Measurements from ENCODE around the gene ATG101.

DNA sequence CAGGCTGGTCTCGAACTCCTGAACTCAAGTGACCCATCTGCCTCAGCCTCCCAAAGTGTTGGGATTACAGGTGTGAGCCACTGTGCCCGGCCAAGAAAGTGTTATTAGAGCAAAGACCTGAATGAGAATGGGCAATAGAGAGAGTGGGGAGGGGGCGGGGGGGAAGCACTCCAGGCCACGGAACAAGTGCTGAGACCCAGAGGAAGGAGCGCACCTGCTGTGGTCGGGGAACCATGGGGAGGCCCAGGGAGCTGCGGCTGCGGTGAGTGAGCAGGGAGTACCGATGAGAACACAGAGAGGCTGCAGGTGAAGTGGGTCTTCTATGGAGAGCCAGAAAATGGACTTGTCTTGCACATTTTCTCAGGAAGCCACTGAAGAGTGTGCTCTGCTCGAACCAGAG, 20.5 kb downstream of the ATG101 start:
- TF ChIP-seq POLR2AphosphoS5 (IDR thresholded peaks at IDR 0.05; ENCODE audit: borderline replicate concordance, low read depth, low read length), result no peak
- no peak for TF ChIP-seq EZH2 (IDR thresholded peaks at IDR 0.05)
